Measurements from ENCODE around the gene CDK17. TPM values are rescaled to one million over a fixed set of nuclear protein-coding genes. Genes with fewer than 3 reads are reported as not detected.
A peak's percentile ranks its signal among the peaks of the same experiment; 100 is the strongest.

CDK17 gene
- total RNA-seq, 1 donor from 2014 or later = 112 TPM

DNA sequence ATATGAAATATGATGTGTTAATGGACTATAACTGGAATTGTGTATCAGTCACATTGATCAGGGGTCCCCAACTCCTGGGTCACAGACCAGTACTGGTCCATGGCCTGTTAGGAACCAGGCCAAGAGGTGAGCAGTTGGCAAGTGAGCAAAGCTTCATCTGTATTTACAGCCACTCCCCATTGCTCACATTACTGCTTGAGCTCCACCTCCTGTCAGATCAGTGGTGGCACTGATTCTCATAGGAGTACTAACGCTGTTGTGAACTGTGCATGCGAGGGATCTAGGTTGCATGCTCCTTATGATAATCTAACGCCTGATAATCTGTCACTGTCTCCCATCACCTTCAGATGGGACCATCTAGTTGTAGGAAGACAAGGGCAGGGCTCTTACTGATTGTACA, 72.3 kb downstream of the CDK17 start:
- Mint-ChIP-seq H3K4me1 (ENCODE audit: unreplicated experiment) (peaks cover 11% of the 10 kb centered on the region), H3K36me3 (ENCODE audit: low read depth, unreplicated experiment) (peaks cover 39% of the 10 kb centered on the region), H3K9me3 (ENCODE audit: unreplicated experiment) (no peaks in the 10 kb centered on the region), H3K4me3 (ENCODE audit: unreplicated experiment) (no peak overlapping the region), H3K27me3 (ENCODE audit: unreplicated experiment) (no peaks in the 10 kb centered on the region), H3K27ac (ENCODE audit: unreplicated experiment) (no peak overlapping the region)
- TF ChIP-seq, protein P1, sequence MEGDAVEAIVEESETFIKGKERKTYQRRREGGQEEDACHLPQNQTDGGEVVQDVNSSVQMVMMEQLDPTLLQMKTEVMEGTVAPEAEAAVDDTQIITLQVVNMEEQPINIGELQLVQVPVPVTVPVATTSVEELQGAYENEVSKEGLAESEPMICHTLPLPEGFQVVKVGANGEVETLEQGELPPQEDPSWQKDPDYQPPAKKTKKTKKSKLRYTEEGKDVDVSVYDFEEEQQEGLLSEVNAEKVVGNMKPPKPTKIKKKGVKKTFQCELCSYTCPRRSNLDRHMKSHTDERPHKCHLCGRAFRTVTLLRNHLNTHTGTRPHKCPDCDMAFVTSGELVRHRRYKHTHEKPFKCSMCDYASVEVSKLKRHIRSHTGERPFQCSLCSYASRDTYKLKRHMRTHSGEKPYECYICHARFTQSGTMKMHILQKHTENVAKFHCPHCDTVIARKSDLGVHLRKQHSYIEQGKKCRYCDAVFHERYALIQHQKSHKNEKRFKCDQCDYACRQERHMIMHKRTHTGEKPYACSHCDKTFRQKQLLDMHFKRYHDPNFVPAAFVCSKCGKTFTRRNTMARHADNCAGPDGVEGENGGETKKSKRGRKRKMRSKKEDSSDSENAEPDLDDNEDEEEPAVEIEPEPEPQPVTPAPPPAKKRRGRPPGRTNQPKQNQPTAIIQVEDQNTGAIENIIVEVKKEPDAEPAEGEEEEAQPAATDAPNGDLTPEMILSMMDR (IDR thresholded peaks at IDR 0.05; ENCODE audit: unreplicated experiment) = no peak
- DNase-seq (ENCODE audit: low spot score) = no peak

DNA sequence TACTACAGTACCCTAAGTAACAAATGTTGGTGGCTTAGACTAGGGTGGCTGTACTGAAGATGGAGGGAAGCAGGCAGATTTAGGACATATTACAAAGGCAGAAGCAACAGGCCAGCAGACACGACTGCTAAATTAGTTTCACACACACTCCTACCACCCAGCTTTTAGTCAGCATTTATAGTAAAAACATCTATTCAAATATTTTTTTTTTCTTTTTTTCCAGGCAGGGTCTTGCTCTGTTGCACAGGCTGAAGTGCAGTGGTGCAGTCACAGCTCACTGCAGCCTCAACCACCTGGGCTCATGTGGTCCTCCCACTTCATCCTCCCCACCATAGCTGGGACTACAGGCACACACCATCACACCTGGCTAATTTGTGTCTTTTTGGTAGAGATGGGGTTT, 72.9 kb downstream of the CDK17 start:
- no peaks in the 10 kb centered on the region for H3K27me3 Mint-ChIP-seq (ENCODE audit: unreplicated experiment)
- no peak overlapping the region for H3K4me3 Mint-ChIP-seq (ENCODE audit: unreplicated experiment)
- peaks cover 43% of the 10 kb centered on the region for H3K36me3 Mint-ChIP-seq (ENCODE audit: low read depth, unreplicated experiment)
- peaks cover 10% of the 10 kb centered on the region for H3K4me1 Mint-ChIP-seq (ENCODE audit: unreplicated experiment)
- no peaks in the 10 kb centered on the region for H3K9me3 Mint-ChIP-seq (ENCODE audit: unreplicated experiment)
- peak overlapping the region; percentile 57 for H3K27ac Mint-ChIP-seq (ENCODE audit: unreplicated experiment)
- TF ChIP-seq, protein P1 (IDR thresholded peaks at IDR 0.05; ENCODE audit: unreplicated experiment) = no peak
- DNase-seq (ENCODE audit: low spot score) = no peak

GRCh38 chr12:96326628-96327227, 73.5 kb downstream of the CDK17 start:
- TF ChIP-seq, protein P1 (IDR thresholded peaks at IDR 0.05; ENCODE audit: unreplicated experiment) = no peak
- peaks cover 7% of the 10 kb centered on the region for H3K4me1 Mint-ChIP-seq (ENCODE audit: unreplicated experiment)
- H3K27me3 Mint-ChIP-seq (ENCODE audit: unreplicated experiment) = no peaks in the 10 kb centered on the region
- H3K27ac Mint-ChIP-seq (ENCODE audit: unreplicated experiment) = no peak overlapping the region
- no peak for DNase-seq (ENCODE audit: low spot score)
- H3K36me3 Mint-ChIP-seq (ENCODE audit: low read depth, unreplicated experiment) = peaks cover 46% of the 10 kb centered on the region
- no peaks in the 10 kb centered on the region for H3K9me3 Mint-ChIP-seq (ENCODE audit: unreplicated experiment)
- peak overlapping the region; percentile 4 for H3K4me3 Mint-ChIP-seq (ENCODE audit: unreplicated experiment)

DNA sequence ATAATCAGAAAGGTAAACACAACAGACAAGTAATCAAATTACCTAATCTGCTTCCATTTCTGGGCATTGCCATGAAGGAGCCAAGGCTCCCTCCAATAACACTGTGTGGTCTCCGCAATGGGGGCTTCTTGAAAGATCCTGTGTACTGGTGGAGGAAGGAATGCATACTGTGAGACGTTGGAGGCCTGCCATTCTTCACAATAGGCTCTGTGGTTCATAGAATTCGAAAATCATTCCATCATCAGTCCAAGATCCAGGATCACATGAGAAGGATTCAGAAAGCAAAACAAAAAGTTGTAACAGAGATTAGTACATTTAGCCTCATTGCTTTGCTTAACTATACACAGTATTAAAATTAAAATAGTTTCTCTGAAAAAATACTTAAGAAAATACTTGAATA, 76.3 kb downstream of the CDK17 start:
- TF ChIP-seq, protein P1 (IDR thresholded peaks at IDR 0.05; ENCODE audit: unreplicated experiment) = no peak
- H3K4me1 Mint-ChIP-seq (ENCODE audit: unreplicated experiment) = peaks cover 7% of the 10 kb centered on the region
- H3K27me3 Mint-ChIP-seq (ENCODE audit: unreplicated experiment) = no peaks in the 10 kb centered on the region
- H3K9me3 Mint-ChIP-seq (ENCODE audit: unreplicated experiment) = no peaks in the 10 kb centered on the region
- no peak for DNase-seq (ENCODE audit: low spot score)
- no peak overlapping the region for H3K4me3 Mint-ChIP-seq (ENCODE audit: unreplicated experiment)
- H3K27ac Mint-ChIP-seq (ENCODE audit: unreplicated experiment) = peak overlapping the region; percentile 34
- H3K36me3 Mint-ChIP-seq (ENCODE audit: low read depth, unreplicated experiment) = peaks cover 44% of the 10 kb centered on the region

GRCh38 chr12:96322720-96323119, 77.5 kb downstream of the CDK17 start:
- peaks cover 38% of the 10 kb centered on the region for H3K36me3 Mint-ChIP-seq (ENCODE audit: low read depth, unreplicated experiment)

More at GRCh38 chr12:96322720-96323119, 77.5 kb downstream of the CDK17 start:
- Mint-ChIP-seq H3K9me3 (ENCODE audit: unreplicated experiment) (no peaks in the 10 kb centered on the region), H3K27me3 (ENCODE audit: unreplicated experiment) (no peaks in the 10 kb centered on the region), H3K4me1 (ENCODE audit: unreplicated experiment) (peaks cover 3% of the 10 kb centered on the region), H3K4me3 (ENCODE audit: unreplicated experiment) (peak overlapping the region; percentile 76), H3K27ac (ENCODE audit: unreplicated experiment) (no peak overlapping the region)
- no peak for DNase-seq (ENCODE audit: low spot score)
- TF ChIP-seq, protein P1 (IDR thresholded peaks at IDR 0.05; ENCODE audit: unreplicated experiment) = no peak
